Esophagus muscularis mucosa (tissue), 4 donors: ENCODE data around the gene NDFIP1. TPM values are rescaled to one million over a fixed set of nuclear protein-coding genes. Genes with fewer than 3 reads are reported as not detected.

Experiments used
- DNase-seq: peaks from one replicate; pipeline ENCODE4 v3.0.0-alpha.2; 2017; ENCODE audit errors: extremely low spot score
- H3K27ac ChIP-seq, 4 donors: fragments of 200-600 bp; sonication (generic); replicated peaks in 1 of 4; 1 replicate in 3 of 4; 2 replicates in 1 of 4; pipeline ENCODE4 v1.5.1; 2016 to 2019; ENCODE audit warnings: mild to moderate bottlenecking in 1 of 4
- H3K27me3 ChIP-seq, 4 donors: fragments of 200-600 bp; sonication (generic); one replicate each; pipeline versions ENCODE4 v1.5.1 to v1.6.0; 2016 to 2019
- H3K36me3 ChIP-seq, 4 donors: fragments of 200-600 bp; sonication (generic); one replicate each; pipeline ENCODE4 v1.5.1; 2016 to 2019
- H3K4me1 ChIP-seq, 4 donors: fragments of 200-600 bp; sonication (generic); one replicate each; pipeline ENCODE4 v1.5.1; 2016 to 2019
- H3K4me3 ChIP-seq, 4 donors: fragments of 200-600 bp; sonication (generic); 1 replicate in 2 of 4; 2 replicates in 2 of 4; pipeline ENCODE4 v1.5.1; 2016 to 2019; ENCODE audit warnings: mild to moderate bottlenecking in 4 of 4, moderate library complexity in 1 of 4
- H3K9me3 ChIP-seq, 4 donors: fragments of 200-600 bp; sonication (generic); 1 replicate in 3 of 4; 2 replicates in 1 of 4; pipeline ENCODE4 v1.5.1; 2016 to 2019
- CTCF ChIP-seq, 3 experiments: fragments of 200-600 bp in 2 of 3; fragments of 450-650 bp in 1 of 3; sonication (generic) in 2 of 3; IDR thresholded peaks; one replicate each; pipeline ENCODE4 v1.5.1; 2017 to 2019; ENCODE audit warnings: antibody characterized with exemption in 3 of 3, mild to moderate bottlenecking in 2 of 3, moderate library complexity in 1 of 3
- EP300 ChIP-seq: sonication (generic); formaldehyde crosslinking; IDR thresholded peaks from one replicate; pipeline ENCODE4 v1.6.1; 2017; ENCODE audit warnings: antibody characterized with exemption
- POLR2A ChIP-seq: fragments of 450-650 bp; IDR thresholded peaks from one replicate; pipeline ENCODE4 v1.6.1; 2017; ENCODE audit warnings: antibody characterized with exemption, moderate library complexity, mild to moderate bottlenecking, low read depth
- POLR2AphosphoS5 ChIP-seq, 2 donors: sonication (generic); formaldehyde crosslinking; IDR thresholded peaks; one replicate each; pipeline ENCODE4 v1.6.1; 2017; ENCODE audit warnings: antibody characterized with exemption in 2 of 2
- WGBS: methylation state at CpG from one replicate; pipeline ENCODE4 v1.1.5; 2018; 5-methylcytosine and 5-hydroxymethylcytosine counted together
- intact Hi-C: fragments of 100-400 bp; cut with DNase I; formaldehyde crosslinking; loops from one replicate; pipeline ENCODE4 v1.15.1; 2023
- total RNA-seq, 4 donors: library from RNA; depleted of rRNA; stranded (reverse); fragments of >200 nt; gene quantifications; one replicate each; pipeline versions ENCODE4 v1.1.0 to v1.2.1, GENCODE V29; 2016

NDFIP1 gene
- total RNA-seq, 4 donors from 2014 or later = 57.8 to 169 (median 101) TPM

- no peak for DNase-seq
- peaks cover 0 to 31% (median 19%) of the 10 kb centered on the region in 4 donors for H3K36me3 ChIP-seq
- no peak for TF ChIP-seq EP300
- no peak for TF ChIP-seq POLR2A
- TF ChIP-seq POLR2AphosphoS5 (IDR thresholded peaks at IDR 0.05) = no peak
- no peak for TF ChIP-seq CTCF (IDR thresholded peaks at IDR 0.05)
- H3K27me3 ChIP-seq = no peaks in the 10 kb centered on the region
- 80% methylated on average over 11 of the region's 11 CpGs for WGBS
- no peak overlapping the region for H3K27ac ChIP-seq
- intact Hi-C loops = no loop called here
- H3K4me1 ChIP-seq = peaks cover 9 to 33% (median 22%) of the 10 kb centered on the region in 4 donors
- no peaks in the 10 kb centered on the region for H3K9me3 ChIP-seq
- H3K4me3 ChIP-seq = no peak overlapping the region
Observed at GRCh38 chr5:142129446-142130066, 21.0 kb downstream of the NDFIP1 start.

- no peak for TF ChIP-seq CTCF (IDR thresholded peaks at IDR 0.05)
- no peak for TF ChIP-seq POLR2AphosphoS5 (IDR thresholded peaks at IDR 0.05)
- TF ChIP-seq POLR2A = no peak
- no peak for TF ChIP-seq EP300
- no peak overlapping the region for H3K4me3 ChIP-seq
- no peak overlapping the region for H3K27ac ChIP-seq
- intact Hi-C loops = no loop called here
- no peaks in the 10 kb centered on the region for H3K27me3 ChIP-seq
- no peaks in the 10 kb centered on the region for H3K9me3 ChIP-seq
- H3K36me3 ChIP-seq = peaks cover 0 to 47% (median 28%) of the 10 kb centered on the region in 4 donors
- no peak for DNase-seq
- peaks cover 9 to 33% (median 22%) of the 10 kb centered on the region in 4 donors for H3K4me1 ChIP-seq
- WGBS = 90% methylated on average over 3 of the region's 3 CpGs
Observed at GRCh38 chr5:142131394-142131793, 22.8 kb downstream of the NDFIP1 start.

GRCh38 chr5:142132916-142133315 lies 24.3 kb downstream of the NDFIP1 start:
- intact Hi-C loops = no loop called here

GRCh38 chr5:142133330-142134206 lies 25.0 kb downstream of the NDFIP1 start:
- H3K36me3 ChIP-seq = peaks cover 4 to 66% (median 39%) of the 10 kb centered on the region in 4 donors
- WGBS = 88% methylated on average over 3 of the region's 3 CpGs
- H3K27me3 ChIP-seq = no peaks in the 10 kb centered on the region
- H3K9me3 ChIP-seq = no peaks in the 10 kb centered on the region
- H3K4me1 ChIP-seq = peaks cover 1 to 19% (median 12%) of the 10 kb centered on the region in 4 donors
- intact Hi-C loops = no loop called here
- H3K27ac ChIP-seq = no peak overlapping the region
- no peak for DNase-seq
- no peak overlapping the region for H3K4me3 ChIP-seq
- TF ChIP-seq POLR2A = no peak
- no peak for TF ChIP-seq CTCF (IDR thresholded peaks at IDR 0.05)
- TF ChIP-seq POLR2AphosphoS5 (IDR thresholded peaks at IDR 0.05) = no peak
- TF ChIP-seq EP300 = no peak

More at GRCh38 chr5:142132916-142133315, 24.3 kb downstream of the NDFIP1 start:
- H3K27me3 ChIP-seq = no peaks in the 10 kb centered on the region
- WGBS = 93% methylated on average over 3 of the region's 3 CpGs
- DNase-seq = no peak
- no peak for TF ChIP-seq POLR2AphosphoS5 (IDR thresholded peaks at IDR 0.05)
- no peak for TF ChIP-seq CTCF (IDR thresholded peaks at IDR 0.05)
- no peak for TF ChIP-seq POLR2A
- no peak for TF ChIP-seq EP300
- H3K4me1 ChIP-seq = peaks cover 8 to 25% (median 18%) of the 10 kb centered on the region in 4 donors
- H3K36me3 ChIP-seq = peaks cover 4 to 59% (median 36%) of the 10 kb centered on the region in 4 donors
- H3K27ac ChIP-seq = no peak overlapping the region
- no peak overlapping the region for H3K4me3 ChIP-seq
- no peaks in the 10 kb centered on the region for H3K9me3 ChIP-seq
